ENCODE measurements around the gene C1QL1.

GRCh38 chr17:44934745-44935105, 33.4 kb downstream of the C1QL1 start:
- no peak for TF ChIP-seq CTCF (IDR thresholded peaks at IDR 0.05)
- TF ChIP-seq POLR2A (IDR thresholded peaks at IDR 0.05) = no peak

Measured in body of pancreas (tissue), 4 donors.